Measurements from ENCODE around the gene KRT83.

Gene KRT83

DNA sequence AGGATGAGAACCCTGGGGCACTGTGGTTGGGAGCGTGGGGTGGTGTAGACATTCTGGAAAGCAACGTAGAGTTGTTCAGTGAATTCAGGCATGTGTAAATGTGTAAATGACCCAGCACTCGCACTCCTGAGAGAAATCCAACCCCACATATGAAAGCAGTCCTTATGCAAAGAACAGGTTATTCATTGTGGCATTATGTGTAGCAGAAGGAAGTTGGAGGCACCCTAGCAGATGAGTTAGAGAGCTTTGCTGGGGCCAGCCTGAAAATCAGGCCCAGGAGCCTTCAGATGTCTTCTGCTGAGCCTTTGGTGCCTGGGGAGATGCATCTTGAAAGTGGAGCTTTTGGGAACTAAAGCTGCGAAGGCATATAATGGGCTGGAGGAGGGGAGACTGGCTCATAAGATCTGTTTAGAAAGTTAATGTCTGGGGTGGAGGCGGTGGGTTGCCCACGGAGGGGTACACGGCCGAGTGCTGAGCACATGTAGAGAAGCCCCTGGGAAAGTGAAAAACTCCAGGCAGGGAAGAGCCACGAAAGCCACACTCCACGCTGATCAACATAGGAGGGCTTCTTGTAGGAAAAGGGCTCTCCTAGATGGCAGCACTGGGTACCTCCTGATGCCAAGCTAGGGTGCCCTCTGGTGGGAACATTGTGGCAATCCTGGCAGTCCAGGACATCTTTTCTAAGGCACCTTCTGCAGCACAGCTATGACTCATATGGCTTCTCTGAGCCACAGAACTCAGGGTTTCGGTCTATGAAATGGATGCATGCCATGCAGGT is 6.0 kb upstream of the KRT83 start:
- no peak overlapping the region for H3K27ac ChIP-seq (ENCODE audit: extremely low read depth, low read depth, low read length)
- CTCF ChIA-PET, result interaction anchor here (0.6 to 9.2 kb wide), 51 partner anchors 9 to 653 kb away, joined by 3 to 104 read pairs (median 6); no protein-coding TSS in a partner anchor
- POLR2A ChIA-PET, result interaction anchor here (0.6 to 1.4 kb wide), 4 partner anchors 10 to 171 kb away, joined by 4 to 6 read pairs (median 4); no protein-coding TSS in a partner anchor
- no peaks in the 10 kb centered on the region for H3K4me1 ChIP-seq (ENCODE audit: control insufficient read depth, insufficient read depth, low read length)
- no peaks in the 10 kb centered on the region for H3K9me3 ChIP-seq (ENCODE audit: control insufficient read depth, insufficient read depth, low read depth, low read length)
- no peaks in the 10 kb centered on the region for H3K36me3 ChIP-seq (ENCODE audit: control insufficient read depth in 2 of 2, insufficient read depth in 1 of 2, low read length in 2 of 2)
- no peak overlapping the region for H3K4me3 ChIP-seq (ENCODE audit: low read depth, low read length)
- TF ChIP-seq HOXD13 (CRISPR knock-in tag; IDR thresholded peaks at IDR 0.05; ENCODE audit: borderline replicate concordance) (no peak), SCRT2 (tag by site-specific recombination; IDR thresholded peaks at IDR 0.05) (no peak; the same call in 1 of the 2 replicates), ZNF366 (tag by site-specific recombination; conservative IDR thresholded peaks at IDR 0.05) (0 out of 2 replicates have a peak, but pooled peaks have one; percentile 13), ZFP41 (tag by site-specific recombination; IDR thresholded peaks at IDR 0.05; ENCODE audit: borderline replicate concordance) (no peak), SP7 (tag by site-specific recombination; IDR thresholded peaks at IDR 0.05) (peak; percentile 44; the same call in 1 of the 2 replicates), ZSCAN30 (tag by site-specific recombination; IDR thresholded peaks at IDR 0.05) (peak; percentile 73; the same call in 1 of the 2 replicates), ZNF24 (tag by site-specific recombination; IDR thresholded peaks at IDR 0.05) (no peak), KLF8 (tag by site-specific recombination; IDR thresholded peaks at IDR 0.05) (peak; percentile 51; the same call in 1 of the 2 replicates), ZNF501 (tag by site-specific recombination; IDR thresholded peaks at IDR 0.05) (0 out of 2 replicates have a peak, but pooled peaks have one; percentile 55), ZNF768 (tag by site-specific recombination; IDR thresholded peaks at IDR 0.05) (peak; percentile 90), ZNF155 (tag by site-specific recombination; IDR thresholded peaks at IDR 0.05) (no peak), OSR2 (tag by site-specific recombination; IDR thresholded peaks at IDR 0.05) (no peak), ZNF514 (tag by site-specific recombination; IDR thresholded peaks at IDR 0.05) (no peak), ZFHX2 (tag by site-specific recombination; conservative IDR thresholded peaks at IDR 0.05) (peak; percentile 18; the same call in 1 of the 2 replicates), ZEB2 (tag by site-specific recombination; IDR thresholded peaks at IDR 0.05) (0 out of 2 replicates have a peak, but pooled peaks have one; percentile 42), ZNF157 (tag by site-specific recombination; IDR thresholded peaks at IDR 0.05) (no peak), ZNF660 (tag by site-specific recombination; IDR thresholded peaks at IDR 0.05) (peak; percentile 95), ZNF600 (tag by site-specific recombination; IDR thresholded peaks at IDR 0.05) (peak; percentile 74)
- TF ChIP-seq, protein P1, sequence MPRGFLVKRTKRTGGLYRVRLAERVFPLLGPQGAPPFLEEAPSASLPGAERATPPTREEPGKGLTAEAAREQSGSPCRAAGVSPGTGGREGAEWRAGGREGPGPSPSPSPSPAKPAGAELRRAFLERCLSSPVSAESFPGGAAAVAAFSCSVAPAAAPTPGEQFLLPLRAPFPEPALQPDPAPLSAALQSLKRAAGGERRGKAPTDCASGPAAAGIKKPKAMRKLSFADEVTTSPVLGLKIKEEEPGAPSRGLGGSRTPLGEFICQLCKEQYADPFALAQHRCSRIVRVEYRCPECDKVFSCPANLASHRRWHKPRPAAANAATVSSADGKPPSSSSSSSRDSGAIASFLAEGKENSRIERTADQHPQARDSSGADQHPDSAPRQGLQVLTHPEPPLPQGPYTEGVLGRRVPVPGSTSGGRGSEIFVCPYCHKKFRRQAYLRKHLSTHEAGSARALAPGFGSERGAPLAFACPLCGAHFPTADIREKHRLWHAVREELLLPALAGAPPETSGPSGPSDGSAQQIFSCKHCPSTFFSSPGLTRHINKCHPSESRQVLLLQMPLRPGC (tag by site-specific recombination; IDR thresholded peaks at IDR 0.05), result no peak
- TF ChIP-seq, protein P2, sequence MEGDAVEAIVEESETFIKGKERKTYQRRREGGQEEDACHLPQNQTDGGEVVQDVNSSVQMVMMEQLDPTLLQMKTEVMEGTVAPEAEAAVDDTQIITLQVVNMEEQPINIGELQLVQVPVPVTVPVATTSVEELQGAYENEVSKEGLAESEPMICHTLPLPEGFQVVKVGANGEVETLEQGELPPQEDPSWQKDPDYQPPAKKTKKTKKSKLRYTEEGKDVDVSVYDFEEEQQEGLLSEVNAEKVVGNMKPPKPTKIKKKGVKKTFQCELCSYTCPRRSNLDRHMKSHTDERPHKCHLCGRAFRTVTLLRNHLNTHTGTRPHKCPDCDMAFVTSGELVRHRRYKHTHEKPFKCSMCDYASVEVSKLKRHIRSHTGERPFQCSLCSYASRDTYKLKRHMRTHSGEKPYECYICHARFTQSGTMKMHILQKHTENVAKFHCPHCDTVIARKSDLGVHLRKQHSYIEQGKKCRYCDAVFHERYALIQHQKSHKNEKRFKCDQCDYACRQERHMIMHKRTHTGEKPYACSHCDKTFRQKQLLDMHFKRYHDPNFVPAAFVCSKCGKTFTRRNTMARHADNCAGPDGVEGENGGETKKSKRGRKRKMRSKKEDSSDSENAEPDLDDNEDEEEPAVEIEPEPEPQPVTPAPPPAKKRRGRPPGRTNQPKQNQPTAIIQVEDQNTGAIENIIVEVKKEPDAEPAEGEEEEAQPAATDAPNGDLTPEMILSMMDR (tag by site-specific recombination; IDR thresholded peaks at IDR 0.05), result peak; percentile 97
- TF ChIP-seq, protein P3, sequence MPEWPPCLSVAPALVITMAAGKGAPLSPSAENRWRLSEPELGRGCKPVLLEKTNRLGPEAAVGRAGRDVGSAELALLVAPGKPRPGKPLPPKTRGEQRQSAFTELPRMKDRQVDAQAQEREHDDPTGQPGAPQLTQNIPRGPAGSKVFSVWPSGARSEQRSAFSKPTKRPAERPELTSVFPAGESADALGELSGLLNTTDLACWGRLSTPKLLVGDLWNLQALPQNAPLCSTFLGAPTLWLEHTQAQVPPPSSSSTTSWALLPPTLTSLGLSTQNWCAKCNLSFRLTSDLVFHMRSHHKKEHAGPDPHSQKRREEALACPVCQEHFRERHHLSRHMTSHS (tag by site-specific recombination; IDR thresholded peaks at IDR 0.05), result no peak
- TF ChIP-seq, protein P4, sequence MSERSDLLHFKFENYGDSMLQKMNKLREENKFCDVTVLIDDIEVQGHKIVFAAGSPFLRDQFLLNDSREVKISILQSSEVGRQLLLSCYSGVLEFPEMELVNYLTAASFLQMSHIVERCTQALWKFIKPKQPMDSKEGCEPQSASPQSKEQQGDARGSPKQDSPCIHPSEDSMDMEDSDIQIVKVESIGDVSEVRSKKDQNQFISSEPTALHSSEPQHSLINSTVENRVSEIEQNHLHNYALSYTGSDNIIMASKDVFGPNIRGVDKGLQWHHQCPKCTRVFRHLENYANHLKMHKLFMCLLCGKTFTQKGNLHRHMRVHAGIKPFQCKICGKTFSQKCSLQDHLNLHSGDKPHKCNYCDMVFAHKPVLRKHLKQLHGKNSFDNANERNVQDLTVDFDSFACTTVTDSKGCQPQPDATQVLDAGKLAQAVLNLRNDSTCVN (tag by site-specific recombination; optimal IDR thresholded peaks at IDR 0.05), result no peak
- TF ChIP-seq, protein P5, sequence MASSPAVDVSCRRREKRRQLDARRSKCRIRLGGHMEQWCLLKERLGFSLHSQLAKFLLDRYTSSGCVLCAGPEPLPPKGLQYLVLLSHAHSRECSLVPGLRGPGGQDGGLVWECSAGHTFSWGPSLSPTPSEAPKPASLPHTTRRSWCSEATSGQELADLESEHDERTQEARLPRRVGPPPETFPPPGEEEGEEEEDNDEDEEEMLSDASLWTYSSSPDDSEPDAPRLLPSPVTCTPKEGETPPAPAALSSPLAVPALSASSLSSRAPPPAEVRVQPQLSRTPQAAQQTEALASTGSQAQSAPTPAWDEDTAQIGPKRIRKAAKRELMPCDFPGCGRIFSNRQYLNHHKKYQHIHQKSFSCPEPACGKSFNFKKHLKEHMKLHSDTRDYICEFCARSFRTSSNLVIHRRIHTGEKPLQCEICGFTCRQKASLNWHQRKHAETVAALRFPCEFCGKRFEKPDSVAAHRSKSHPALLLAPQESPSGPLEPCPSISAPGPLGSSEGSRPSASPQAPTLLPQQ (tag by site-specific recombination; IDR thresholded peaks at IDR 0.05), result 0 out of 2 replicates have a peak, but pooled peaks have one; percentile 64
- TF ChIP-seq, protein P6, sequence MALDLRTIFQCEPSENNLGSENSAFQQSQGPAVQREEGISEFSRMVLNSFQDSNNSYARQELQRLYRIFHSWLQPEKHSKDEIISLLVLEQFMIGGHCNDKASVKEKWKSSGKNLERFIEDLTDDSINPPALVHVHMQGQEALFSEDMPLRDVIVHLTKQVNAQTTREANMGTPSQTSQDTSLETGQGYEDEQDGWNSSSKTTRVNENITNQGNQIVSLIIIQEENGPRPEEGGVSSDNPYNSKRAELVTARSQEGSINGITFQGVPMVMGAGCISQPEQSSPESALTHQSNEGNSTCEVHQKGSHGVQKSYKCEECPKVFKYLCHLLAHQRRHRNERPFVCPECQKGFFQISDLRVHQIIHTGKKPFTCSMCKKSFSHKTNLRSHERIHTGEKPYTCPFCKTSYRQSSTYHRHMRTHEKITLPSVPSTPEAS (tag by site-specific recombination; IDR thresholded peaks at IDR 0.05), result no peak
- TF ChIP-seq, protein P7, sequence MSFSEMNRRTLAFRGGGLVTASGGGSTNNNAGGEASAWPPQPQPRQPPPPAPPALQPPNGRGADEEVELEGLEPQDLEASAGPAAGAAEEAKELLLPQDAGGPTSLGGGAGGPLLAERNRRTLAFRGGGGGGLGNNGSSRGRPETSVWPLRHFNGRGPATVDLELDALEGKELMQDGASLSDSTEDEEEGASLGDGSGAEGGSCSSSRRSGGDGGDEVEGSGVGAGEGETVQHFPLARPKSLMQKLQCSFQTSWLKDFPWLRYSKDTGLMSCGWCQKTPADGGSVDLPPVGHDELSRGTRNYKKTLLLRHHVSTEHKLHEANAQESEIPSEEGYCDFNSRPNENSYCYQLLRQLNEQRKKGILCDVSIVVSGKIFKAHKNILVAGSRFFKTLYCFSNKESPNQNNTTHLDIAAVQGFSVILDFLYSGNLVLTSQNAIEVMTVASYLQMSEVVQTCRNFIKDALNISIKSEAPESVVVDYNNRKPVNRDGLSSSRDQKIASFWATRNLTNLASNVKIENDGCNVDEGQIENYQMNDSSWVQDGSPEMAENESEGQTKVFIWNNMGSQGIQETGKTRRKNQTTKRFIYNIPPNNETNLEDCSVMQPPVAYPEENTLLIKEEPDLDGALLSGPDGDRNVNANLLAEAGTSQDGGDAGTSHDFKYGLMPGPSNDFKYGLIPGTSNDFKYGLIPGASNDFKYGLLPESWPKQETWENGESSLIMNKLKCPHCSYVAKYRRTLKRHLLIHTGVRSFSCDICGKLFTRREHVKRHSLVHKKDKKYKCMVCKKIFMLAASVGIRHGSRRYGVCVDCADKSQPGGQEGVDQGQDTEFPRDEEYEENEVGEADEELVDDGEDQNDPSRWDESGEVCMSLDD (tag by site-specific recombination; IDR thresholded peaks at IDR 0.05), result no peak

Data from HEK293 (cell line).